Pancreas (tissue), 10 donors: Measurements from ENCODE around the gene HLX. TPM values are rescaled to one million over a fixed set of nuclear protein-coding genes. Genes with fewer than 3 reads are reported as not detected.

Experiments used
- ATAC-seq, 4 donors: fragments of 200-7000 bp; cut with Tn5 transposase; one replicate each; pipeline versions ENCODE4 v1.8.0 to v1.9.1; 2020; ENCODE audit warnings: mild to moderate bottlenecking in 4 of 4, moderate library complexity in 4 of 4
- DNase-seq, 6 donors: peaks; one replicate each; pipeline ENCODE4 v3.0.0-alpha.2; 2020
- FAIRE-seq: peaks from 2 replicates; lab custom pipeline; 2012; peaks lifted over from hg19 to GRCh38; lab: Jason Lieb, UNC
- H3K27ac ChIP-seq, 4 donors: fragments of 200-600 bp; sonication (generic); 1 replicate in 3 of 4; 2 replicates in 1 of 4; pipeline versions ENCODE4 v1.5.0 to v1.8.0; 2020
- H3K27me3 ChIP-seq, 4 donors: fragments of 200-600 bp; one replicate each; pipeline ENCODE4 v1.8.0; 2021
- H3K36me3 ChIP-seq, 3 donors: fragments of 200-600 bp; sonication (generic) in 1 of 3; one replicate each; pipeline versions ENCODE4 v1.5.0 to v1.8.0; 2020 to 2021
- H3K4me1 ChIP-seq, 3 donors: fragments of 200-600 bp; one replicate each; pipeline ENCODE4 v1.8.0; 2021
- H3K4me3 ChIP-seq, 4 donors: fragments of 200-600 bp; sonication (generic) in 2 of 4; one replicate each; pipeline versions ENCODE4 v1.5.0 to v1.8.0; 2020 to 2021
- H3K9me3 ChIP-seq, 4 donors: fragments of 200-600 bp; one replicate each; pipeline ENCODE4 v1.8.0; 2021
- CTCF ChIP-seq, 4 donors: fragments of 200-600 bp; sonication (generic) in 3 of 4; IDR thresholded peaks; one replicate each; pipeline versions ENCODE4 v1.5.0 to v1.8.0; 2021; ENCODE audit warnings: antibody characterized with exemption in 4 of 4
- WGBS, 2 donors: extraction: QIAGEN DNeasy Blood & Tissue Kit; methylation state at CpG; one replicate each; pipeline ENCODE4 v1.1.7; 2013; 5-methylcytosine and 5-hydroxymethylcytosine counted together
- intact Hi-C, 3 donors: fragments of 100-400 bp; cut with DNase I; formaldehyde crosslinking; loops; one replicate each; pipeline versions ENCODE4 v1.11.1 to v1.14.2; 2022
- polyA plus RNA-seq, 2 donors: library from polyadenylated mRNA; stranded (reverse); fragments of 200-250 nt; gene quantifications; one replicate each; pipeline ENCODE4 v1.2.3, GENCODE V29; 2013
- total RNA-seq, 6 donors: library from RNA; stranded (reverse); fragmentation: NEBNext Ultra II Directional in 4 of 6; extraction: Animal tissue kit (Norgen Biotek cat#: 25700) in 4 of 6; gene quantifications; one replicate each; pipeline versions ENCODE4 v1.2.1 to v1.2.4, GENCODE V29; 2021 to 2023
- donor health status: healthy with polysubstance abuse.
- donor health status: DM: no; HTN: no; CAD: no; lungs with moderate emphysema.
- donor health status: DM: no; HTN: no; CAD: no.
- donor health status: control.
- donor health status: control.
- donor health status: Bipolar disorder and iron deficiency.
- donor health status: DM: yes; HTN: yes; CAD: no.
- donor health status: DM: no; HTN: no; CAD: no.
- donor health status: DM: no; HTN: no; CAD: no.
- donor health status: DM: yes; HTN: yes; CAD: no.

The HLX gene
- total and polyA plus RNA-seq, 8 donors, result 0.74 to 5.9 (median 2.5) TPM

- peak in 1 of 4 donors; percentile 8 for ATAC-seq
- WGBS, 2 donors, result 46 to 70% methylated on average over 34 of the region's 34 CpGs
- H3K36me3 ChIP-seq, result no peaks in the 10 kb centered on the region
- H3K27me3 ChIP-seq, result no peaks in the 10 kb centered on the region
- H3K9me3 ChIP-seq, result no peaks in the 10 kb centered on the region
- H3K4me3 ChIP-seq, result peak overlapping the region in 1 of 4 donors; percentile 30
- peaks cover 0 to 9% (median 4%) of the 10 kb centered on the region in 3 donors for H3K4me1 ChIP-seq
- intact Hi-C loops, result no loop called here
- TF ChIP-seq CTCF (IDR thresholded peaks at IDR 0.05), result no peak
- no peak for DNase-seq
- peak overlapping the region in 1 of 4 donors; percentile 8 for H3K27ac ChIP-seq
- FAIRE-seq, result no peak
These were observed 3.0 kb downstream of the HLX start for GRCh38 chr1:220882061-220882891.

GRCh38 chr1:220884109-220884980 is 5.1 kb downstream of the HLX start:
- Histone ChIP-seq H3K36me3 (no peaks in the 10 kb centered on the region), H3K9me3 (no peaks in the 10 kb centered on the region), H3K27me3 (peaks cover 0 to 3% (median 0%) of the 10 kb centered on the region in 4 donors), H3K27ac (no peak overlapping the region), H3K4me3 (no peak overlapping the region), H3K4me1 (peaks cover 0 to 13% (median 4%) of the 10 kb centered on the region in 3 donors)
- FAIRE-seq (no peak), ATAC-seq (peak in 2 of 4 donors; percentile 14 to 30), DNase-seq (peak in 3 of 6 donors; percentile 30 to 77 (median 39))
- intact Hi-C loops, result no loop called here
- TF ChIP-seq CTCF (IDR thresholded peaks at IDR 0.05), result no peak
- 38 to 69% methylated on average over 59 of the region's 59 CpGs for WGBS, 2 donors

GRCh38 chr1:220884981-220885918 is 6.0 kb downstream of the HLX start:
- intact Hi-C loops, result no loop called here
- TF ChIP-seq CTCF (IDR thresholded peaks at IDR 0.05), result no peak
- FAIRE-seq (no peak), DNase-seq (no peak), ATAC-seq (no peak)
- Histone ChIP-seq H3K9me3 (no peaks in the 10 kb centered on the region), H3K27me3 (peaks cover 0 to 11% (median 0%) of the 10 kb centered on the region in 4 donors), H3K36me3 (no peaks in the 10 kb centered on the region), H3K27ac (no peak overlapping the region), H3K4me1 (peaks cover 0 to 13% (median 3%) of the 10 kb centered on the region in 3 donors), H3K4me3 (no peak overlapping the region)
- 75 to 81% methylated on average over 19 of the region's 19 CpGs for WGBS, 2 donors

GRCh38 chr1:220885971-220886370 is 6.7 kb downstream of the HLX start:
- ATAC-seq, result no peak

More at GRCh38 chr1:220885971-220886370, 6.7 kb downstream of the HLX start:
- Histone ChIP-seq H3K27me3 (peaks cover 0 to 18% (median 1%) of the 10 kb centered on the region in 4 donors), H3K4me3 (no peak overlapping the region), H3K4me1 (peaks cover 0 to 8% (median 0%) of the 10 kb centered on the region in 3 donors), H3K36me3 (no peaks in the 10 kb centered on the region), H3K9me3 (no peaks in the 10 kb centered on the region), H3K27ac (no peak overlapping the region)
- no peak for DNase-seq
- WGBS, 2 donors, result 81 to 92% methylated on average over 3 of the region's 3 CpGs
- intact Hi-C loops, result no loop called here
- TF ChIP-seq CTCF (IDR thresholded peaks at IDR 0.05), result no peak
- no peak for FAIRE-seq
